Keratinocyte (primary cell): ENCODE data around the gene CXCL16. TPM values are rescaled to one million over a fixed set of nuclear protein-coding genes. Genes with fewer than 3 reads are reported as not detected.

Source experiments
- DNase-seq: peaks from one replicate; pipeline ENCODE4 v3.0.0-alpha.2; 2011; ENCODE audit warnings: low read depth, missing footprints, low spot score
- FAIRE-seq: peaks from 2 replicates; lab custom pipeline; 2011; peaks lifted over from hg19 to GRCh38; lab: Jason Lieb, UNC
- H2AFZ ChIP-seq: 2 replicates; pipeline ENCODE4 v1.6.0; 2012; ENCODE audit warnings: low read length, control low read depth, inconsistent platforms; ENCODE audit not compliant: control insufficient read depth
- H3K27ac ChIP-seq: 2 replicates; pipeline ENCODE4 v1.5.1; 2011; ENCODE audit warnings: low read length; ENCODE audit not compliant: control insufficient read depth, insufficient read depth
- H3K27me3 ChIP-seq: 3 replicates; pipeline ENCODE4 v1.6.0; 2011; ENCODE audit warnings: low read length; ENCODE audit not compliant: control insufficient read depth, insufficient read depth; ENCODE audit errors: extremely low read depth
- H3K36me3 ChIP-seq, 2 experiments: 2 replicates in 1 of 2; 3 replicates in 1 of 2; pipeline ENCODE4 v1.5.1; 2011; ENCODE audit warnings: low read length in 2 of 2, mild to moderate bottlenecking in 1 of 2; ENCODE audit not compliant: control insufficient read depth in 2 of 2, insufficient read depth in 2 of 2; ENCODE audit errors: extremely low read depth in 1 of 2
- H3K4me1 ChIP-seq: 3 replicates; pipeline ENCODE4 v1.5.1; 2011; ENCODE audit warnings: low read length; ENCODE audit not compliant: control insufficient read depth, insufficient read depth; ENCODE audit errors: extremely low read depth
- H3K4me2 ChIP-seq: 3 replicates; pipeline ENCODE4 v1.6.0; 2011; ENCODE audit warnings: low read depth, low read length; ENCODE audit not compliant: control insufficient read depth, insufficient read depth; ENCODE audit errors: extremely low read depth
- H3K4me3 ChIP-seq, 3 experiments: fragments of 200-600 bp in 1 of 3; sonication (generic) in 1 of 3; 2 replicates in 2 of 3; 3 replicates in 1 of 3; pipeline ENCODE4 v1.5.1; 2011 to 2016; ENCODE audit warnings: low read length in 3 of 3, mild to moderate bottlenecking in 3 of 3, control low read depth in 2 of 3, inconsistent platforms in 1 of 3, low read depth in 1 of 3, mixed read lengths in 1 of 3, mixed run types in 1 of 3, moderate library complexity in 1 of 3; ENCODE audit not compliant: control insufficient read depth in 2 of 3, insufficient read depth in 2 of 3; ENCODE audit errors: extremely low read depth in 1 of 3
- H3K79me2 ChIP-seq: 2 replicates; pipeline ENCODE4 v1.6.0; 2012; ENCODE audit warnings: low read length; ENCODE audit not compliant: control insufficient read depth, insufficient read depth
- H3K9ac ChIP-seq: 3 replicates; pipeline ENCODE4 v1.6.0; 2011; ENCODE audit warnings: low read length; ENCODE audit not compliant: control insufficient read depth, insufficient read depth; ENCODE audit errors: extremely low read depth
- H3K9me1 ChIP-seq: 3 replicates; pipeline ENCODE4 v1.6.0; 2011; ENCODE audit warnings: low read length; ENCODE audit not compliant: control insufficient read depth, insufficient read depth; ENCODE audit errors: extremely low read depth
- H3K9me3 ChIP-seq: 2 replicates; pipeline ENCODE4 v1.5.1; 2012; ENCODE audit warnings: low read depth, low read length; ENCODE audit not compliant: control insufficient read depth
- H4K20me1 ChIP-seq: 3 replicates; pipeline ENCODE4 v1.6.0; 2011; ENCODE audit warnings: low read length; ENCODE audit not compliant: control insufficient read depth, insufficient read depth; ENCODE audit errors: extremely low read depth
- CTCF ChIP-seq, 3 experiments: IDR thresholded peaks in 1 of 3; conservative IDR thresholded peaks in 1 of 3; optimal IDR thresholded peaks in 1 of 3; 2 replicates in 2 of 3; 3 replicates in 1 of 3; pipeline versions ENCODE3 to v1.5.1; 2011; ENCODE audit warnings: low read length in 3 of 3, mild to moderate bottlenecking in 3 of 3, moderate library complexity in 2 of 3, control low read depth in 1 of 3, inconsistent platforms in 1 of 3; ENCODE audit not compliant: insufficient read depth in 2 of 3; ENCODE audit errors: extremely low read depth in 1 of 3
- EZH2 ChIP-seq: IDR thresholded peaks from one replicate; pipeline ENCODE4 v1.6.1; 2012; ENCODE audit warnings: inconsistent platforms, mild to moderate bottlenecking, low read length, moderate library complexity
- dilution Hi-C: fragments of 300-500 bp; cut with MboI; formaldehyde crosslinking; loops from one replicate; pipeline ENCODE4 v1.7.0; 2020; ENCODE audit warnings: low sequenced_read_pairs; ENCODE audit not compliant: extremely low pct_ligation_motif_present
- polyA plus RNA-seq, 5 experiments: library from polyadenylated mRNA; depleted of rRNA in 3 of 5; stranded (reverse) in 3 of 5; stranded (forward) in 1 of 5; unstranded in 1 of 5; fragments of >200 nt; gene quantifications; 1 replicate in 1 of 5; 2 replicates in 3 of 5; 3 replicates in 1 of 5; pipeline versions ENCODE4 v1.2.1 to v1.2.3, GENCODE V29; 2011 to 2012; ENCODE audit warnings: missing spikeins in 2 of 5, low read depth in 1 of 5, low replicate concordance in 1 of 5

Gene CXCL16
- polyA plus RNA-seq, 1 donor (not counting 4 experiments of a cell fraction or from before 2014, with no cell fraction given), result 12.8 TPM

- Histone ChIP-seq H3K4me2 (no peak overlapping the region), H3K9ac (no peak overlapping the region), H3K27ac (no peak overlapping the region), H3K4me1 (no peaks in the 10 kb centered on the region), H2AFZ (no peak overlapping the region), H3K27me3 (no peaks in the 10 kb centered on the region), H3K79me2 (no peaks in the 10 kb centered on the region), H3K4me3 (no peak overlapping the region), H4K20me1 (no peaks in the 10 kb centered on the region), H3K36me3 (no peaks in the 10 kb centered on the region), H3K9me1 (no peaks in the 10 kb centered on the region), H3K9me3 (no peaks in the 10 kb centered on the region)
- dilution Hi-C loops, result no loop called here
- DNase-seq (no peak), FAIRE-seq (no peak)
- TF ChIP-seq EZH2, result no peak
- no peak for TF ChIP-seq CTCF (optimal IDR thresholded peaks at IDR 0.05 in 1 of 3, IDR thresholded peaks at IDR 0.05 in 1 of 3, conservative IDR thresholded peaks at IDR 0.05 in 1 of 3; ENCODE audit: extremely low read depth in 1 of 3, insufficient read depth in 2 of 3, low read length in 3 of 3)
Measured at GRCh38 chr17:4720787-4721186, 18.9 kb downstream of the CXCL16 start.

- no peak overlapping the region for H3K27ac ChIP-seq
- FAIRE-seq, result no peak
- H3K36me3 ChIP-seq, result no peaks in the 10 kb centered on the region
- H3K79me2 ChIP-seq, result no peaks in the 10 kb centered on the region
- no peaks in the 10 kb centered on the region for H3K9me1 ChIP-seq
- H3K9me3 ChIP-seq, result no peaks in the 10 kb centered on the region
- no peaks in the 10 kb centered on the region for H3K4me1 ChIP-seq
- H2AFZ ChIP-seq, result no peak overlapping the region
- no peak overlapping the region for H3K9ac ChIP-seq
- no peaks in the 10 kb centered on the region for H4K20me1 ChIP-seq
- H3K4me3 ChIP-seq, result no peak overlapping the region
- no peaks in the 10 kb centered on the region for H3K27me3 ChIP-seq
- dilution Hi-C loops, result no loop called here
- no peak for DNase-seq
- TF ChIP-seq EZH2 (no peak), CTCF (optimal IDR thresholded peaks at IDR 0.05 in 1 of 3, IDR thresholded peaks at IDR 0.05 in 1 of 3, conservative IDR thresholded peaks at IDR 0.05 in 1 of 3; ENCODE audit: extremely low read depth in 1 of 3, insufficient read depth in 2 of 3, low read length in 3 of 3) (no peak)
- no peak overlapping the region for H3K4me2 ChIP-seq
Measured at GRCh38 chr17:4719684-4720221, 20.0 kb downstream of the CXCL16 start.
